GM23248 (cell line): ENCODE data around the gene SMARCD3. TPM values are rescaled to one million over a fixed set of nuclear protein-coding genes. Genes with fewer than 3 reads are reported as not detected.

Experiments used
- DNase-seq: peaks from one replicate; pipeline ENCODE4 v3.0.0-alpha.2; 2015
- H2AFZ ChIP-seq: fragments of 200-600 bp; sonication (generic); 2 replicates; pipeline ENCODE4 v1.6.1; 2016; ENCODE audit warnings: antibody characterized with exemption
- H3F3A ChIP-seq: fragments of 200-600 bp; sonication (generic); 2 replicates; pipeline ENCODE4 v1.6.1; 2016; ENCODE audit warnings: mild to moderate bottlenecking, antibody characterized with exemption, mixed run types; ENCODE audit not compliant: insufficient read depth
- H3K27ac ChIP-seq: fragments of 200-600 bp; sonication (generic); 2 replicates; pipeline ENCODE4 v1.5.1; 2016; ENCODE audit warnings: mild to moderate bottlenecking
- H3K27me3 ChIP-seq: fragments of 200-600 bp; sonication (generic); replicated peaks from 2 replicates; pipeline ENCODE4 v1.6.1; 2016; ENCODE audit warnings: mild to moderate bottlenecking; ENCODE audit not compliant: insufficient read depth
- H3K36me3 ChIP-seq: fragments of 200-600 bp; sonication (generic); 2 replicates; pipeline ENCODE4 v1.6.1; 2016; ENCODE audit warnings: low read depth, mild to moderate bottlenecking
- H3K4me1 ChIP-seq: fragments of 200-600 bp; sonication (generic); 2 replicates; pipeline ENCODE4 v1.6.1; 2016; ENCODE audit warnings: mild to moderate bottlenecking; ENCODE audit not compliant: insufficient read depth
- H3K4me2 ChIP-seq: fragments of 200-600 bp; sonication (generic); one replicate; pipeline ENCODE4 v1.6.1; 2016; ENCODE audit warnings: mild to moderate bottlenecking; ENCODE audit not compliant: unreplicated experiment
- H3K4me3 ChIP-seq: fragments of 200-600 bp; sonication (generic); 2 replicates; pipeline ENCODE4 v1.5.1; 2016; ENCODE audit warnings: mild to moderate bottlenecking
- H3K79me2 ChIP-seq: fragments of 200-600 bp; sonication (generic); 2 replicates; pipeline ENCODE4 v1.6.1; 2016; ENCODE audit warnings: mild to moderate bottlenecking; ENCODE audit not compliant: insufficient read depth
- H3K9ac ChIP-seq: fragments of 200-600 bp; sonication (generic); 2 replicates; pipeline ENCODE4 v1.6.1; 2016; ENCODE audit warnings: mild to moderate bottlenecking
- H3K9me2 ChIP-seq: fragments of 200-600 bp; sonication (generic); 2 replicates; pipeline ENCODE4 v1.6.1; 2016; ENCODE audit warnings: mixed run types, mild to moderate bottlenecking, moderate library complexity; ENCODE audit not compliant: insufficient read depth
- H3K9me3 ChIP-seq: fragments of 200-600 bp; sonication (generic); one replicate; pipeline ENCODE4 v1.6.1; 2017; ENCODE audit warnings: low read depth
- H4K20me1 ChIP-seq: fragments of 200-600 bp; sonication (generic); 2 replicates; pipeline ENCODE4 v1.6.0; 2016; ENCODE audit not compliant: insufficient read depth
- EZH2 ChIP-seq: fragments of 200-600 bp; sonication (generic); IDR thresholded peaks from 2 replicates; pipeline ENCODE4 v1.6.1; 2018; ENCODE audit warnings: antibody characterized with exemption, mild to moderate bottlenecking; ENCODE audit not compliant: insufficient read depth, poor library complexity, severe bottlenecking
- EZH2phosphoT487 ChIP-seq: fragments of 200-600 bp; sonication (generic); IDR thresholded peaks from 2 replicates; pipeline ENCODE4 v1.6.1; 2018; ENCODE audit warnings: antibody characterized with exemption, moderate library complexity, mild to moderate bottlenecking, low read depth; ENCODE audit not compliant: insufficient read depth
- WGBS, 2 experiments: methylation state at CpG; one replicate each; pipeline ENCODE4 v1.1.6; 2015 to 2017; ENCODE audit warnings: low lambda C conversion rate in 2 of 2, low coverage in 1 of 2; ENCODE audit errors: missing lambda C conversion rate in 2 of 2; 5-methylcytosine and 5-hydroxymethylcytosine counted together
- in situ Hi-C: fragments of 300-500 bp; cut with MboI; formaldehyde crosslinking; loops from 2 replicates; pipeline ENCODE4 v1.15.0; 2020
- polyA plus RNA-seq: library from polyadenylated mRNA; unstranded; fragments of >200 nt; fragmentation: Nextera tagmentation; extraction: Ambion mirVana; gene quantifications from 2 replicates; pipeline ENCODE4 v1.2.1, GENCODE V29; 2016
- total RNA-seq: library from RNA; depleted of rRNA; stranded (reverse); fragments of >200 nt; shearing (Covaris generic); gene quantifications from 2 replicates; pipeline ENCODE4 v1.2.3, GENCODE V29; 2014

The SMARCD3 gene
- total and polyA plus RNA-seq, 2 experiments from 2014 or later: 22.4 to 32.2 TPM

DNA sequence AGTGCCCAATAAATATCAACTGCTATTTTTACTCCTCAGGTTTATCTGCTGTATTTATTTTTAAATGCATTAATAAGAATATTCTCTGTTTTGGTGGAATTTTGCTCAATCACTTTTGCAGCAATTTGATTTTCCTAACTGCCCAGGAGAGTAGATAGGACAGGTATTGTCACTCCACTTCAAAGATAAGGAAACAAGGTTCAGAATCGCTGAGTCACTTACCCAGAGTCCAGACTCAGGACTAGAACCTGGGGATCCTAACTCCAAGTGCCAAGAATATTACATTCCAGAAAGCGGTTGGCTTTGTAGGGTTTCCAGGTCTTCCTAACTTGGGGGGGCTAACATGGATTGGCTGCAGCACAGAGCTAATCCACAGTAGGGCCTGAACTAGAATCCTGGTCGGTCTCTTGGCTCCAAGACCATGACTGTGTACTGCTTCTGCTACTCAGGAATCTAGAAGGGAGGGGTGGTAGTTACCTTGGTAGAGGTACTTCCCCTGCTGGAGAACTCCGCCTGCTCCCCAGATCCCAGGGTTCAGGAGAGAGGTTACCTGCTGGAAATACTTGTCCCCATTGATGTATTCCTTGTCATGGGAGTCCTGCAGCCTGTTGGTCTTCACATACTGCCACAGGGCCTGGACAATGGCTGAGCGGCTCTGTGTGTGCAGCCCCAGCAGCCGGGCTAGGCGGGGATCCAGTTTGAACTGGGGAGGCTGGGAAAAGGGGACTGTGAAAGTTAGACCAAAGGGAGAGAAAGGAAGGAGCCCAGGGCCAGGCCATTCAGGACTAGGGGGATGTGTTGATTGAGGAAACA is 7.3 kb downstream of the SMARCD3 start:
- in situ Hi-C loops: no loop called here
- no peaks in the 10 kb centered on the region for H3K9me3 ChIP-seq
- WGBS, 2 experiments: 85 to 90% methylated on average over 7 of the region's 7 CpGs
- H4K20me1 ChIP-seq: no peaks in the 10 kb centered on the region; the same call in 1 of the 2 replicates
- no peaks in the 10 kb centered on the region for H3K9me2 ChIP-seq
- peaks cover 43% of the 10 kb centered on the region for H3K79me2 ChIP-seq
- no peak for TF ChIP-seq EZH2
- TF ChIP-seq EZH2phosphoT487: no peak
- H3K4me2 ChIP-seq: no peak overlapping the region
- no peak overlapping the region for H3K4me3 ChIP-seq
- no peak overlapping the region for H2AFZ ChIP-seq
- peaks cover 15% of the 10 kb centered on the region; the same call in 1 of the 2 replicates for H3F3A ChIP-seq
- H3K27me3 ChIP-seq: no peaks in the 10 kb centered on the region
- H3K9ac ChIP-seq: no peak overlapping the region; the same call in 1 of the 2 replicates
- H3K36me3 ChIP-seq: peaks cover 25% of the 10 kb centered on the region; the same call in 1 of the 2 replicates
- H3K27ac ChIP-seq: peak overlapping the region; percentile 15; the same call in 1 of the 2 replicates
- 0 out of 2 replicates have a peak, but pooled peaks cover 4% of the 10 kb centered on the region for H3K4me1 ChIP-seq
- no peak for DNase-seq

DNA sequence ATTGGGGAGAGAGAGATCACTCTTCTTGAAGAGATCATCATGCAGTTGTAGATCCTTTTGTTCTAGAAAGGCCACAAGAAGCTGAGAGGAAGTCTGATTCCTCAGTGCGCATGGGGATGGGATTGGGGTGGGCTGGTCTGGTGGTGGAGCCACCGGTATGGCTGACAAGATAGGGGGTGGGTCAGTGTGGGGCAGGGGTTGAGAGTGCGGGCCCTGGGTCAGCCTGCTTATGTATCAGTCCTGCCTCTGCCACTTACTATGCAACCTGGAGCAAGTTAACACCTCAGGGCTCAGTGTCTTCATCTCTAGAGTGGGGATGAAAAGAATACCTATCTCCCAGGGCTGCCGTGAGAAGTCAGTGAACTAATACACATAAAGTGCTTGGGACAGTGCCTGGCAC is 8.0 kb downstream of the SMARCD3 start:
- H3K4me2 ChIP-seq: no peak overlapping the region
- H4K20me1 ChIP-seq: peaks cover 3% of the 10 kb centered on the region; the same call in 1 of the 2 replicates
- TF ChIP-seq EZH2 (no peak), EZH2phosphoT487 (no peak)
- no peak overlapping the region for H3K4me3 ChIP-seq
- H2AFZ ChIP-seq: no peak overlapping the region
- DNase-seq: no peak
- peak overlapping the region; percentile 15; the same call in 1 of the 2 replicates for H3K27ac ChIP-seq
- in situ Hi-C loops: no loop called here
- H3K9me3 ChIP-seq: no peaks in the 10 kb centered on the region
- WGBS, 2 experiments: 78 to 81% methylated on average over 4 of the region's 4 CpGs
- no peak overlapping the region; the same call in 1 of the 2 replicates for H3K9ac ChIP-seq
- H3K27me3 ChIP-seq: no peaks in the 10 kb centered on the region
- peaks cover 15% of the 10 kb centered on the region; the same call in 1 of the 2 replicates for H3F3A ChIP-seq
- H3K4me1 ChIP-seq: 0 out of 2 replicates have a peak, but pooled peaks cover 4% of the 10 kb centered on the region
- peaks cover 30% of the 10 kb centered on the region; the same call in 1 of the 2 replicates for H3K36me3 ChIP-seq
- no peaks in the 10 kb centered on the region for H3K9me2 ChIP-seq
- H3K79me2 ChIP-seq: peaks cover 49% of the 10 kb centered on the region

GRCh38 chr7:151239837-151240459 is 8.5 kb downstream of the SMARCD3 start:
- Histone ChIP-seq H3K4me3 (no peak overlapping the region), H3K36me3 (peaks cover 32% of the 10 kb centered on the region; the same call in 1 of the 2 replicates), H4K20me1 (peaks cover 9% of the 10 kb centered on the region; the same call in 1 of the 2 replicates), H3K27ac (no peak overlapping the region), H3K4me1 (0 out of 2 replicates have a peak, but pooled peaks cover 4% of the 10 kb centered on the region), H3K9ac (no peak overlapping the region), H2AFZ (no peak overlapping the region), H3K4me2 (no peak overlapping the region), H3K9me2 (no peaks in the 10 kb centered on the region), H3K27me3 (no peaks in the 10 kb centered on the region), H3K9me3 (no peaks in the 10 kb centered on the region), H3K79me2 (peaks cover 55% of the 10 kb centered on the region), H3F3A (peaks cover 15% of the 10 kb centered on the region; the same call in 1 of the 2 replicates)
- no peak for DNase-seq
- TF ChIP-seq EZH2phosphoT487: no peak
- no peak for TF ChIP-seq EZH2
- in situ Hi-C loops: no loop called here
- 20 to 34% methylated on average over 10 to 11 of the region's 11 CpGs for WGBS, 2 experiments
